AG08395 (cell line): Measurements from ENCODE around the gene PIP5KL1.

ENCODE experiments used
- DNase-seq: peaks from one replicate; pipeline ENCODE4 v3.0.0; 2012; ENCODE audit warnings: mixed read lengths, low spot score

PIP5KL1 gene

GRCh38 chr9:127871531-127871930 lies 59.0 kb downstream of the PIP5KL1 start:
- no peak for DNase-seq

- DNase-seq = no peak
Observed at GRCh38 chr9:127870887-127871286, 59.7 kb downstream of the PIP5KL1 start.
